ENCODE measurements around the gene SVIL.

DNA sequence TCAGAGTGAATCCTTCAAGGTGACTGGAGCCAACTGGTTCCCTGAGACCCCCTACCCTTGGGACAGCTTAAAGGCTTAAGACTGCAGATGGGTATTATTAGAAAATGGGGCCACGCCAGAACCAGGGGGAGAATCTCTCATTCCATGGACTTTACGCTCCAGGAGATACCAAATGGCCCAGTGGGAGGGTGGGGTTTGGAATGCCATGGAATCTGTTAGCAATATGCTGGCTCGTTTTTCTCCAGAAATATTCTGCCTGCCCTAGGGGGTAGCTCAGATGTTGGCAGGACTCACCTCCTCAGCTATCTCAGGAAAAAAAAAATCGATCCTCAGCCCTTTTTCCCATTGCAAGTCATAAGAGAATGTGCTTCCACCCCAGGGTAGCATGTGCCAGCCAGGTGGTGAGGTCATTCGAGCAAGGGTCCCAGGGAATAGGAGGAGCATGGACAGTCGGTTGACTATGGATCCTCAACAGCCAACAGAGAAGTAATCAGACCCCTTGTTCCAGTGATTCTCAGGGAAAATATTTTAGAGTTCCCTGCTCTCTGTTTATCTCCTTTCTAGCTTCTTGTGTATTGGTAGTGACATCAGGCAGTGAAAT, 22.9 kb downstream of the SVIL start:
- TF ChIP-seq EZH2 (IDR thresholded peaks at IDR 0.05) (no peak), POLR2AphosphoS5 (IDR thresholded peaks at IDR 0.05; ENCODE audit: borderline replicate concordance, low read depth, low read length) (no peak)
